SJCRH30 (cell line): Measurements from ENCODE around the gene FOLR1. TPM values are rescaled to one million over a fixed set of nuclear protein-coding genes. Genes with fewer than 3 reads are reported as not detected.
"Not testable (repeated sequence)": the region's sequence is repeated elsewhere in the genome, so short reads cannot be mapped to it uniquely, and the experiment has no call there.

Source experiments
- DNase-seq, 2 experiments: peaks; one replicate each; pipeline ENCODE4 v3.0.0-alpha.2; 2015 to 2020
- H3K27ac ChIP-seq: fragments of 250-450 bp; sonication (Bioruptor Pico); 2 replicates; pipeline ENCODE4 v1.5.1; 2020; ENCODE audit warnings: mild to moderate bottlenecking, moderate library complexity
- H3K27me3 ChIP-seq: fragments of 250-450 bp; sonication (Bioruptor Pico); 2 replicates; pipeline ENCODE4 v1.5.1; 2020; ENCODE audit warnings: mild to moderate bottlenecking, moderate library complexity
- H3K36me3 ChIP-seq: fragments of 250-450 bp; sonication (Bioruptor Pico); 2 replicates; pipeline ENCODE4 v1.5.1; 2020; ENCODE audit warnings: mild to moderate bottlenecking, moderate library complexity
- H3K4me1 ChIP-seq: fragments of 250-450 bp; sonication (Bioruptor Pico); 2 replicates; pipeline ENCODE4 v1.5.1; 2020; ENCODE audit warnings: mild to moderate bottlenecking, moderate library complexity
- H3K4me3 ChIP-seq: fragments of 250-450 bp; sonication (Bioruptor Pico); 2 replicates; pipeline ENCODE4 v1.5.1; 2020; ENCODE audit warnings: mild to moderate bottlenecking, moderate library complexity
- H3K9me3 ChIP-seq: fragments of 250-450 bp; sonication (Bioruptor Pico); replicated peaks from 2 replicates; pipeline ENCODE4 v1.5.1; 2020; ENCODE audit warnings: mild to moderate bottlenecking, moderate library complexity
- total RNA-seq: library from RNA; depleted of rRNA; stranded (reverse); fragments of >200 nt; shearing (Covaris generic); gene quantifications from 2 replicates; pipeline ENCODE4 v1.2.3, GENCODE V29; 2014

The FOLR1 gene
- total RNA-seq, 1 experiment from 2014 or later, result 0.77 TPM

DNA sequence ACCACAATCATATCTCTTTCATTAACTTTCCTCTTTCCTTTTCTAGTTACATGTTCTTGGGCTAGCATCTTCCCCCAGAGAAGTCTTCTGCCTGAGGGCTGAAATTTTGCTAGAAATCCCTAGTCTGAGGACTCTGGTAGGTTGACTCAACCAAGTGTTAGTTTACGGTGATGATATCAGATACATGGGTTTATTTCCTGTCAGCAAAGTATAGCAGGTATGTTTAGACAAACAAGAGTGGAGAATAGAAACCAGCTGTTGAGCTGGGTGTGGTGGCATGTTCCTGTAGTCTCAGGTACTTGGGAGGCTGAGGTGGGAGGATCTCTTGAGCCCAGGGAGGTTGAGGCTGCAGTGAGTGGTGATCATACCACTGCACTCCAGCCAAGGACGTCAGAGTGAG, 11.2 kb downstream of the FOLR1 start:
- Histone ChIP-seq H3K9me3 (no peaks in the 10 kb centered on the region), H3K4me3 (no peak overlapping the region), H3K27ac (no peak overlapping the region), H3K36me3 (no peaks in the 10 kb centered on the region), H3K27me3 (no peaks in the 10 kb centered on the region), H3K4me1 (no peaks in the 10 kb centered on the region)
- DNase-seq, result no peak

GRCh38 chr11:72204886-72205285, 12.9 kb downstream of the FOLR1 start:
- no peaks in the 10 kb centered on the region for H3K4me1 ChIP-seq
- no peaks in the 10 kb centered on the region for H3K36me3 ChIP-seq
- DNase-seq, result no peak
- no peaks in the 10 kb centered on the region for H3K27me3 ChIP-seq
- H3K27ac ChIP-seq, result no peak overlapping the region
- peaks cover 1% of the 10 kb centered on the region; the same call in 1 of the 2 replicates for H3K9me3 ChIP-seq
- no peak overlapping the region for H3K4me3 ChIP-seq

DNA sequence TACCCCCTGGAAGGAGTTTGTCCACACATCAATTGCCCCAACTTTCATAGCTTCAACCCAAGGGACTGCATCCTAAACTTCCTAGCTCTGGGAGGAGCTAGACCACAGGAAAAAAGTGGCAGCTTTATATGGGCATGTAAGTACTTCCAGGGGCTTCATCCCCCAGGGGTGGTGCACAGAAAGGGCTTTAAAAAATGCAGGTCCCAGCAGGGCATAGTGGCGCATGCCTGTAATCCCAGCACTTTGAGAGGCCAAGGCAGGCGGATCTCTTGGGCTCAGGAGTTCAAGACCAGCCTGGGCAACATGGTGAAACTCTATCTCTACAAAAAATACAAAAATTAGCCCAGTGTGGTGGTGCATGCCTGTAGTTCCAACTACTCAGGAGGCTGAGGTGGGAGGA, 14.9 kb downstream of the FOLR1 start:
- H3K27ac ChIP-seq, H3K4me3 ChIP-seq, H3K4me1 ChIP-seq, H3K27me3 ChIP-seq, H3K36me3 ChIP-seq, DNase-seq, H3K9me3 ChIP-seq: not testable (repeated sequence)

GRCh38 chr11:72208281-72208680, 16.3 kb downstream of the FOLR1 start:
- Histone ChIP-seq H3K4me1 (no peaks in the 10 kb centered on the region), H3K36me3 (no peaks in the 10 kb centered on the region), H3K27me3 (no peaks in the 10 kb centered on the region), H3K4me3 (no peak overlapping the region), H3K9me3 (peaks cover 4% of the 10 kb centered on the region; the same call in 1 of the 2 replicates), H3K27ac (no peak overlapping the region)
- no peak for DNase-seq

DNA sequence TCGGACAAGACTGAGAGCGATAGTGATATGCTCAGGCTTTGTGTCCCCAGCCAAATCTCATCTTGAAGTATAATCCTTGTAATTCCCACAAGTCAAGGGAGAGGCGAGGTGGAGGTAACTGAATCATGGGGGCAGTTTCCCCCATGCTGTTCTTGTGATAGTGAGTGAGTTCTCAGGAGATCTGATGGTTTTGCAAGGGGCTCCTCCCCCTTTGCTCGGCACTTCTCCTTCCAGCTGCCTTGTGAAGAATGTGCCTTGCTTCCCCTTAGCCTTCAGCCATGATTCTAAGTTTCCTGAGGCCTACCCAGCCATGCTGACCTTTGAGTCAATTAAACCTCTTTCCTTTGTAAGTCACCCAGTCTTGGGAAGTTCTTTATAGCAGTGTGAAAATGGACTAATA, 17.2 kb downstream of the FOLR1 start:
- H3K36me3 ChIP-seq, result no peaks in the 10 kb centered on the region
- peaks cover 4% of the 10 kb centered on the region; the same call in 1 of the 2 replicates for H3K9me3 ChIP-seq
- no peaks in the 10 kb centered on the region for H3K4me1 ChIP-seq
- no peaks in the 10 kb centered on the region for H3K27me3 ChIP-seq
- H3K27ac ChIP-seq, result no peak overlapping the region
- no peak overlapping the region for H3K4me3 ChIP-seq
- no peak for DNase-seq

GRCh38 chr11:72216638-72217037, 24.7 kb downstream of the FOLR1 start, which contains the start of gene FOLR2:
FOLR2 (plus strand) TSS chr11:72216794; CDS start chr11:72218585, 1,791 bp downstream.
- no peak within 1 kb of the TSS for H3K4me3 ChIP-seq

DNA sequence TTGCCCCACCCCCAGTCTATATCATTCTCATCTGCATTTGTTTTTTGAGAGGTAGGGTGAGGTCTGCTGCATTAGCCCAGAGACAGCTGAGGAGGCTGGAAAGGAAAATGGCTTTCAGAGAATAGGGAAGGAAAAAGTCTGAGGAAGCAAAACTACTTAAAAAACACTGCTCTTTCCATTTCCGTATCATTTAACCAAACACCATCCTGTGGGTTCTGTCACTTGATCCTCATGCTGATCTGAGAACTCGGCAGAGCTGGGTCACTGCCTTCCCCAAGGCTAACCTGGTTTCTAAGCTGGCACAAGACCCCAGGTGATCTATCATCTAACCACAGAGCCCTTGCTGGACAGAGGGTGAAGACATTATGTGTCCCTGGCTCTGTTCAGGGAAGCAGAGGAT, 25.9 kb downstream of the FOLR1 start:
- Histone ChIP-seq H3K36me3 (no peaks in the 10 kb centered on the region), H3K27me3 (no peaks in the 10 kb centered on the region), H3K4me1 (peaks cover 4% of the 10 kb centered on the region; the same call in 1 of the 2 replicates), H3K4me3 (no peak overlapping the region), H3K27ac (no peak overlapping the region), H3K9me3 (no peaks in the 10 kb centered on the region)
- DNase-seq, result no peak

More at GRCh38 chr11:72216638-72217037, 24.7 kb downstream of the FOLR1 start, which contains the start of gene FOLR2:
- no peaks in the 10 kb centered on the region for H3K4me1 ChIP-seq
- no peaks in the 10 kb centered on the region for H3K36me3 ChIP-seq
- H3K27ac ChIP-seq, result no peak within 1 kb of the TSS
- H3K9me3 ChIP-seq, result no peaks in the 10 kb centered on the region
- H3K27me3 ChIP-seq, result no peaks in the 10 kb centered on the region
- DNase-seq, result no peak

- no peaks in the 10 kb centered on the region for H3K27me3 ChIP-seq
- H3K4me1 ChIP-seq, result peaks cover 4% of the 10 kb centered on the region; the same call in 1 of the 2 replicates
- DNase-seq, result no peak
- H3K36me3 ChIP-seq, result no peaks in the 10 kb centered on the region
- H3K4me3 ChIP-seq, result no peak overlapping the region
- no peak overlapping the region for H3K27ac ChIP-seq
- no peaks in the 10 kb centered on the region for H3K9me3 ChIP-seq
Measured at GRCh38 chr11:72218251-72218745, 26.4 kb downstream of the FOLR1 start.

GRCh38 chr11:72220696-72221363, 28.9 kb downstream of the FOLR1 start:
- H3K4me3 ChIP-seq, result no peak overlapping the region
- H3K27ac ChIP-seq, result no peak overlapping the region
- H3K9me3 ChIP-seq, result no peaks in the 10 kb centered on the region
- H3K36me3 ChIP-seq, result no peaks in the 10 kb centered on the region
- DNase-seq, result no peak
- H3K4me1 ChIP-seq, result peaks cover 4% of the 10 kb centered on the region; the same call in 1 of the 2 replicates
- no peaks in the 10 kb centered on the region for H3K27me3 ChIP-seq

- peaks cover 10% of the 10 kb centered on the region for H3K4me1 ChIP-seq
- no peak for DNase-seq
- H3K27ac ChIP-seq, result no peak overlapping the region; the same call in 1 of the 2 replicates
- 0 out of 2 replicates have a peak, but pooled peaks cover 2% of the 10 kb centered on the region for H3K36me3 ChIP-seq
- H3K9me3 ChIP-seq, result no peaks in the 10 kb centered on the region
- H3K27me3 ChIP-seq, result no peaks in the 10 kb centered on the region
- H3K4me3 ChIP-seq, result no peak overlapping the region
Measured at GRCh38 chr11:72221386-72222075, 29.6 kb downstream of the FOLR1 start.

DNA sequence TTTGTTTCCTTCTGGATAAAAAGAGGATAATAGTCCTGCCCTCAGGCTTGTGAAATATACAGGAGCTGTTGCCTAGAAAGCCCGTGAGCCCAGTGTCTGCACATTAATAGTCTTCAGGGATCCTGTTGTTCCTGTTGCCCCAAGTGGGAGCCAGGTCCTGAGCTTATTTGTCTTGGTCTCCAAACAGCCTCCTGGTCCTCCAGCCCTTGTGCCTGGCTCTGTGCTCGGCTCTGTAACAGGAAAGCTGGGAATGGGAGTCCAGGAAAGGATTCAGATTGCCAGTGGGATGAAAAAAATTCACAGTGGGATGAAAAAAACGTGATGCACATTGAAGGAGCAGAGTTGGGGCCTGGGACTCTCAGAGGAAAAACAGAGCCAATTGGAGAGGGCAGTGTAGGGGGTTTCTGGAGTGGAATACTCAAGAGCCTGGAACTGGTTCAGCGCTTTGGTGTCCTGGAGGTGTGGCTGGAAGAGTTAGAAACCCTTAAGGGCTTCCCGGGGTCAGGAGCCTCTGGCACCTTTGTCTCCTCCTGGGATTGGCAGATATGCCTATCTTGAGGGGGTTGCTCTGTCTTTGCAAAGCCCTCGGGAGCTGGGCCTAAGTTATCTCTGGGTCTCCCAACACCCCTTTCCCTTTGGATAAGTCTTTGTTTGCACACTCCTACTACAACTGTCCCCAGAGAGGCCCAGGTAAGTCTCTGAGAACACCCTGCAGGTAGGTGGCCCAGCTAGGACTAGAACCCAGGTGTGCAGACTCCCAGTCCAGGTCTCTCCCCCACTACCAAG, 30.4 kb downstream of the FOLR1 start:
- Histone ChIP-seq H3K4me1 (peaks cover 18% of the 10 kb centered on the region), H3K27me3 (no peaks in the 10 kb centered on the region), H3K36me3 (0 out of 2 replicates have a peak, but pooled peaks cover 2% of the 10 kb centered on the region), H3K27ac (peak overlapping the region; percentile 95; the same call in 1 of the 2 replicates), H3K4me3 (peak overlapping the region; percentile 97), H3K9me3 (no peaks in the 10 kb centered on the region)
- no peak for DNase-seq

DNA sequence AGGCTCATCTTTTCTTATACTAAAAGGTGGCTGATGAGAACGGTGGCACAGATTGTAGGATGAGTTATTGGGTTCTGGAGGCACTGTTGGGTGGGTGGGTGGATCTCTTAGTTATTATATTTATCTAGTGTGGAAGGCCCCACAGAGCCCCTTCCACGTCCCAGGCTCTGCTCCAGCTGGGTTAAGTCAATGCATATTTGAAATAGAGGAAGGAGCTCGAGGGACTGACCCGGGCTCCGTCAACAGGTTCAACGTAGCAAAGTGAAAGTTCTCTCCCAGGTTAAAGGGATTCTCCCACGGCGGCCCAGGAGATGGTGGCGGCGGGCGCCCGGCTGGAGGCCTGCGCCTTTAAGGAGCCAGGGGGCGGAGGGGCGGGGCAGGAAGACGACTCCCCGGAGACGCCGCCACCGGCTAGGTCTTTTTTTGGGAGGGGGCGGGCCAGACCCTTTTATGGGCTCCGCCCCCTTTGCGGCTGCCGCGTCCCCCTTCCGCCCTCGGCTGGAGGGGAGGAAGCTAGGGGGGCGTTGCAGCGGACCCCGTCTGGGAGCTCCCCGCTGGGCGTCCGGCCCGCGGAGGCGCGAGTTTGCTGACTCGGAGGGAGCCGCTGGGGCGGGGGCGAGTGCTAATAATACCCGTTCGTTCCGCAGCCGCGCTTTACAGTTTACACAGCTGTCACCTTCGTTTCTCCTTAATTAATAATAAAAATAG, 31.1 kb downstream of the FOLR1 start:
- Histone ChIP-seq H3K36me3 (peaks cover 4% of the 10 kb centered on the region; the same call in 1 of the 2 replicates), H3K4me1 (peaks cover 23% of the 10 kb centered on the region), H3K4me3 (peak overlapping the region; percentile 97), H3K27ac (peak overlapping the region; percentile 95), H3K9me3 (no peaks in the 10 kb centered on the region), H3K27me3 (no peaks in the 10 kb centered on the region)
- DNase-seq, result peak; percentile 95 to 96

DNA sequence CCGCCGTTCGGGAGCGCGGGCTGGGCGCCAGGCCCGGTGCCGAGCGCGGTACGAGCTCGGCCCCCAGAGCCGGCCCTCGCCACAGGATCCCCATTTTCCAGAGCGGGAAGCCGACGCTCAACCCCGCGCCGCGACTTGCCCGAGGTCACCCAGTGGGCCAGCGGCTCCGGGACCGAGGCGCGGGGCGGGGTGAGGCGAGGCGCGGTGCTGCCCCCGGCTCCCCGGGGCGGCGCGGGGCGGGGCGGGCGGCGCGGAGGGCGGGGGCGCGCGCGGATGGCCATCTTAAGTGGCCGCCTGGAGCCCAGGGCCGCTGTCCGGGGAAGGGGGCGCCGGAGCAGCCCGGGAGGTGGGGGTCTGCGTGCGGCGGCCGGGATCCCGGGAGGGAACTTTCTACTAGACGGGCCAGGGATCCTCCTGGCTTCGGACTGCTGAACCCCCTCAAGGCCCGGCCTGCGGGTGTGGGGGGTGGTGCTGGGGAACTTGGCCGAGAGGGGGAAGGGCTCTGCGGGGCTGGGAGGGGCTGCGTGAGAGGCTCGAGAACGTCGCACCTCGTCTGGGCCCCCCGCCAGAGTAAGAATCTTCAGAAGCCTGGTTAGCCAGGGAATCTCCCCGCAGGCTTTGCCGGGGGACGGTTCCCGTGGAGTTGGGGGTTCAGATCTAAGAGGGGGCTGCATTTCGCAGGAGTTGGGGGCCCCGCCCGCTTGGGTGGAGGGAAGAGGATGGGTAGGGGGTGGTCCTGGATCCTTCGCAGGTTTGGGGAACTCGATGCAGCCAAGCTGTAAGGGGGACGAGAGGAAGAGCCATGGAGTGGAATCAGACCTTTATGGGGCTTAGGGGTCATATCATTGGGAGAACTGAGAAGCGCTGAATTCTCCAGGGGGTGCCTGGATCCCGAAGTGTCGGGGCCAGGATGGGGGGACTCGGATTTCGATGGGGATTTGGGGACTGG, 31.9 kb downstream of the FOLR1 start:
- peak; percentile 75 for DNase-seq
- H3K4me3 ChIP-seq, result peak overlapping the region; percentile 97
- peaks cover 26% of the 10 kb centered on the region for H3K4me1 ChIP-seq
- no peaks in the 10 kb centered on the region for H3K27me3 ChIP-seq
- peaks cover 12% of the 10 kb centered on the region for H3K36me3 ChIP-seq
- H3K27ac ChIP-seq, result peak overlapping the region; percentile 95
- H3K9me3 ChIP-seq, result no peaks in the 10 kb centered on the region
